ENCODE data around the gene SLC7A6. TPM values are rescaled to one million over a fixed set of nuclear protein-coding genes. Genes with fewer than 3 reads are reported as not detected.

The SLC7A6 gene
- total and polyA plus RNA-seq, 2 of the 13 experiments (the other 11 are each of a cell fraction or from before 2014, with no cell fraction given) = 35.8 to 70.8 TPM

DNA sequence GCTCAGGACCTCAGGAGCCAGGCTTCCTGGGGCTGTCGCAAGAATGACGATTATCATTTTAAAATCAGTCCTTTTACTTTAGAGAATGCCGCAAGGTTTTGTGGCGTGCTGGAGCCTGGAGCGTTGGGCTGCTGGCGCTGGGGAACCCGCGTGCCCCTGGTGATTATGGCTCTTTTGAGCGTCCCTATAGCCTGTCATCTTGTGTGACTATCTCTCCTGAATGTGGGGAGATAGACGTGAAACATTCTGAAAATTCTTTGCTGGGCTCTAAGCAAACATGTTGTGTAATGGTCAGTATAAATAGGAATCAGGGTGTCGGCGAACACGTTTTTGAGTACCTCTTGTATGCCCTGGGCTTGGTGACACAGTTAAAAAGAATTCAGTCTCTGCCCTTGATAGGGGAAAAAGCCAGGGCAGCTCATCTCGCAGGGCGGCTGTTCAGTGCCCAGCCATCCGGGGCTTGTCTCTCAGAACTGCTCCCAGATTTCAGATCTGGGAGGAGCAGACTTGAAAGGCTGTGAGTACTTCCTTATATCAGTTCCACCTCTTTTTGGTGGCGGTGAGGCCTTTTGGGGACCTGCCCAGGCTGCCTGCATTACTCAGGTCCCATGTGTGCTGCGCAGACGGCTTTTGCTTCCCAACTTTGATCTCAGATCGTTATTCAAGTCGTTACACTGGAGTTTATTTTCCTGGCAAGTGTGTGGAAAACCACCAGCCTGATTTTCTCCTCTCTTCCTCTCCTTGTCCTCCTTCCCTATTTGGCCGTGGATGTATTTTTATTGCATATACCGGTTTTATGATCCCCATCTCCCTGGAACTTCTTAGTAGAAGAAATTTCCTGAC lies 973 bp downstream of the SLC7A6 start (continued):
- no peak for TF ChIP-seq IRF1 (CRISPR knock-in tag; IDR thresholded peaks at IDR 0.05; ENCODE audit: low read depth)
- no peak for TF ChIP-seq PCBP2 (optimal IDR thresholded peaks at IDR 0.05; ENCODE audit: low read depth, low read length, poor library complexity, severe bottlenecking)
- TF ChIP-seq ZNF276 (CRISPR knock-in tag; IDR thresholded peaks at IDR 0.05; ENCODE audit: low read depth) = no peak
- TF ChIP-seq ZNF138 (CRISPR knock-in tag; IDR thresholded peaks at IDR 0.05; ENCODE audit: low read depth) = no peak
- no peak for TF ChIP-seq MATR3 (CRISPR knock-in tag; IDR thresholded peaks at IDR 0.05)
- TF ChIP-seq DZIP1 (CRISPR knock-in tag; IDR thresholded peaks at IDR 0.05) = 0 out of 2 replicates have a peak, but pooled peaks have one; percentile 3
- TF ChIP-seq ZNF629 (CRISPR knock-in tag; conservative IDR thresholded peaks at IDR 0.05) = 0 out of 2 replicates have a peak, but pooled peaks have one; percentile 8
- TF ChIP-seq, protein P1, sequence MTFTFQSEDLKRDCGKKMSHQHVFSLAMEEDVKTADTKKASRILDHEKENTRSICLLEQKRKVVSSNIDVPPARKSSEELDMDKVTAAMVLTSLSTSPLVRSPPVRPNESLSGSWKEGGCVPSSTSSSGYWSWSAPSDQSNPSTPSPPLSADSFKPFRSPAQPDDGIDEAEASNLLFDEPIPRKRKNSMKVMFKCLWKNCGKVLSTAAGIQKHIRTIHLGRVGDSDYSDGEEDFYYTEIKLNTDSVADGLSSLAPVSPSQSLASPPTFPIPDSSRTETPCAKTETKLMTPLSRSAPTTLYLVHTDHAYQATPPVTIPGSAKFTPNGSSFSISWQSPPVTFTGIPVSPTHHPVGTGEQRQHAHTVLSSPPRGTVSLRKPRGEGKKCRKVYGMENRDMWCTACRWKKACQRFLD (CRISPR knock-in tag; IDR thresholded peaks at IDR 0.05; ENCODE audit: borderline replicate concordance) = 0 out of 2 replicates have a peak, but pooled peaks have one; percentile 1
- no peak for TF ChIP-seq ZNF775 (CRISPR knock-in tag; IDR thresholded peaks at IDR 0.05; ENCODE audit: borderline replicate concordance)
- no peak for TF ChIP-seq ZNF564 (CRISPR knock-in tag; IDR thresholded peaks at IDR 0.05)
- TF ChIP-seq MXD1 (CRISPR knock-in tag; IDR thresholded peaks at IDR 0.05) = no peak; the same call in 1 of the 2 replicates
- TF ChIP-seq ZNF713 (CRISPR knock-in tag; IDR thresholded peaks at IDR 0.05) = no peak
- TF ChIP-seq, protein P2, sequence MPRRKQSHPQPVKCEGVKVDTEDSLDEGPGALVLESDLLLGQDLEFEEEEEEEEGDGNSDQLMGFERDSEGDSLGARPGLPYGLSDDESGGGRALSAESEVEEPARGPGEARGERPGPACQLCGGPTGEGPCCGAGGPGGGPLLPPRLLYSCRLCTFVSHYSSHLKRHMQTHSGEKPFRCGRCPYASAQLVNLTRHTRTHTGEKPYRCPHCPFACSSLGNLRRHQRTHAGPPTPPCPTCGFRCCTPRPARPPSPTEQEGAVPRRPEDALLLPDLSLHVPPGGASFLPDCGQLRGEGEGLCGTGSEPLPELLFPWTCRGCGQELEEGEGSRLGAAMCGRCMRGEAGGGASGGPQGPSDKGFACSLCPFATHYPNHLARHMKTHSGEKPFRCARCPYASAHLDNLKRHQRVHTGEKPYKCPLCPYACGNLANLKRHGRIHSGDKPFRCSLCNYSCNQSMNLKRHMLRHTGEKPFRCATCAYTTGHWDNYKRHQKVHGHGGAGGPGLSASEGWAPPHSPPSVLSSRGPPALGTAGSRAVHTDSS (CRISPR knock-in tag; conservative IDR thresholded peaks at IDR 0.05) = no peak
- TF ChIP-seq ZNF652 (CRISPR knock-in tag; IDR thresholded peaks at IDR 0.05; ENCODE audit: borderline replicate concordance, low read depth) = peak; percentile 36; the same call in 1 of the 2 replicates
- TF ChIP-seq ZNF549 (CRISPR knock-in tag; IDR thresholded peaks at IDR 0.05) = 0 out of 2 replicates have a peak, but pooled peaks have one; percentile 10
- TF ChIP-seq EZH2 (conservative IDR thresholded peaks at IDR 0.05; ENCODE audit: low read depth, low read length) = no peak
- TF ChIP-seq ZNF772 (CRISPR knock-in tag; IDR thresholded peaks at IDR 0.05) = peak; percentile 40; the same call in 1 of the 2 replicates
- TF ChIP-seq FOXK1 (CRISPR knock-in tag; IDR thresholded peaks at IDR 0.05; ENCODE audit: borderline replicate concordance, low read depth) = peak; percentile 81; the same call in 1 of the 2 replicates
- TF ChIP-seq TBX2 (CRISPR knock-in tag; IDR thresholded peaks at IDR 0.05; ENCODE audit: borderline replicate concordance) = peak; percentile 98
